Hippocampal formation (tissue), 2 donors: Measurements from ENCODE around the gene ZNF664.

Experiments used
- DNase-seq, 2 donors: peaks; one replicate each; lab custom pipeline; 2025; lab: John Stamatoyannopoulos, UW

ZNF664 gene

DNA sequence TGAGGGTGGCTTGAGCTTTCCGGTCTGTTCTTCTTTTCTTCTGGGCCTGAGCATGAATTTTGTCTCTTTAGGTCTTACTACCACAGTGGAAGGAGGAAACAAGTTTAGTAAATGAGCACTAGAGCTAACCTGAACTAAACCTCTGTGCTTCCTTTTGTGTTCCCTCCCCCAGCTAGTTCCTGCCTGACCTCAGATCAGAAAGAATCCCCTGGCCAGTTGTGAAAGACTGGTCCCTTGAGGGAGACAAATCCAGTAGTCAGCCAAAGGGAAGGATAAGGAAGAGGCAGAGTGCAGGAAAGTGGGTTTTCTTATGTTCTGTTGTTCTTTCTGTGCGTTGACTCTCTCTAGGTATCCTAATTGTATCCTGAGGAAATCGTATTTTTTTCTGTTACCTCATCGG lies 17.5 kb downstream of the ZNF664 start:
- DNase-seq = no peak

DNA sequence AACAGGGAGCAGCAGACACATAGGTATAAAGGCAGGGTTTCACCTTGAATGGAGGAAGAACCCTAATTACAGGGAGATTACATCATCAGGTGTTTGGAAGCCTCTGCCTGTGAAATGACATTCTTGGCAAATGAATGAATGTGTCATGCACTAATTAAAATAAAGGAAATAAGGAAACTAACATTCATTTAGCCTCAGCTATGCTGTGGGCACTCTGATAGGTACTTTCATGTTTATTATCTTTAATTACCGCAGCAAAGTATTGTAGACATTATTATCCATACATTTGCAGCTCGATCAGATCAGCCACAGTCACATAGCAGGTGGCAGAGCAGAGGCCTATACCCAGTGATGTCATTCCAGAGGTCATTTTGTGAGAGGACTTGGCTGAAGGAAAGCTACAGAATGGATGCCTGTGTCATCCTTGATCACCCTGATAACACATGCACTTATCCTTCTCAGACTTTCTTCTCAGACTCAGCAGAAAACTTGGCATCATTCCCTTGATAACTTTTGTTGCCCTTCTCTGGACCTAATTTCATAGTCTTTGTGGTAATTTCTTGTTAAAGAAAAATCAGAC lies 18.4 kb downstream of the ZNF664 start:
- DNase-seq = no peak

DNA sequence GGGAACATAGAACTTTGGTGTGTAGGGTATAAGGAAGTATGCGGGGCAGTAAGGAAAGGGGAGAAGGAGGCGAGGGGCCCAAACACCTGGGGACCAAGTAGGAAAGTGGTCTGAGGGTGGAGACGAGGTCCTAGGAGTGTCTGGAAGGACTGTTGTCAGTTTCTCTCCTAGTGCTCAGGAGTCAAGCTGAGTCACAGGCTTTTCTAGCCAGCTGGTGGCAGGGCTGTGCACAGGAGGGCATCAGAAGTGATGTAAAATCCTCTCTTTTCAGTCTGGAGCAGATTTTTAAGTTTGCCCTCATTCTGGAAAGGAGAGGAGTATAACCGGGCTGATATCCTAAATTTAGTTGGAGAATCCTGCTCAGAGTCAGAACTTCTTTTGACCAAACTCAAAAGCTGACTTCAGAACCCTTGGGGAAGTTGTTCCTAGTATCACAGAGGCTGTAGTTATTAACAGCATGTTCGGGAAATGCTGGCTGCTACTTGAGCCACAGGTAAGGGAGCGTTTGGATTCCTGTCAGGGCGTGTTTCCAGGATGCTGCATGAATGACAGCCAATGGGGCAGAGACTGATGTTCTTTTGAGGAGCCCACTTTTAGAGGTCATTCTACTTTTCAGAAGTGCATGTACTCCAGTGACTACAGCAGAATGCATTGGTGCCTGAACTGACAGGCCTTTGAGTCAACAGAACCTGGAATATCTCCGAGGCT lies 19.3 kb downstream of the ZNF664 start:
- DNase-seq = no peak

DNA sequence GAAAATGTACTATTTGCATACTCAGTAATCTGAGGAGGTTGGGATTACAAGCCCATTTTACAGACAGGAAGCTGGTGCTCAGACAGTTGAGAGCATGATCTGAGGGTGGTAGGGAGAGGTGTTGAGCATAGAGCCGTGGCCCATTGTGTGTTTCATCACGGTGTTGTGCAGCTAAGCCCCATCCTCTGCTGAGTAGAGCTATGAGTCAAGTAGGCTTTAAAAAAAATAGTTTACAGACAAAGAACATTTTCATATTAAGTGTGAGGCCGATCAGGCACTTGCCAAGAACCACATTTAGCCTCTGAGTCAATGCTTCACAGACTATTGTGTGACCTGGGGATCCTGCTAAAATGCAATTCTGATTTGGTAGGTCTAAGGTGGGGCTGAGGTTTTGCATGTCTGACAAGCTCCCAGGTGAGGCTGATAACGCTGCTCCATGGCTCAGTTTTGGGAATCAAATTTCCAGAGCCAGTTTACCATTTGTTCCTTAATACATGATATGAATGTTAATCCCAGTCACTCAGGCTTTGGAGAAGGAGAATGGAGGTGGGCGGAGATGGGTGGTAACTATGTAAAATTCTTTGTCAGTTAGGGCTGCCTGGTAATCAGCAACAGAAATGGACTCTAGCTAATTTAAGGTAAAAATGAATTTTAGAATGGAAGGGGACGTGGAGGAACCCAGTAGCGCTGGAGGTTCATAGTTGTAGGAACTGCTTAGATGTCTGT lies 22.2 kb downstream of the ZNF664 start:
- no peak for DNase-seq

DNA sequence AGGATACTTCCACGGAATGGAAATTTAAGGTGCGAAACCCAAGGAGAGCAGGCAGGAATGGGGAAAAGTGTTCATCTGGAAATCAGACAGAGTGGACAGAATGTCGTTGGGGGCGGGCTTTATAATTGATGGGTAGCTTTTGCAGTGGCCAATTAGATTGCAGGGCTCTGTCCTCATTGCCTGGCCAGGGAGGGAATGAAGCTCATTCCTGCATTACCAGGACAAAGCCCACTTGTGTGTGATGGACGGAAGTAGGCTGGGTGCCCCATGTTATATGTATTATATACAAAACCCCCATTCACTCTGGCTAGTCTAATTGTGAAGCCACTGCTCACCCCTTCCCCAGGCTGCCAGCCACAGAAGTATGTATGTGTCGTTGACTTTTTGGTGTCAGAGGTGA lies 23.6 kb downstream of the ZNF664 start:
- DNase-seq = peak; percentile 67 to 79

GRCh38 chr12:123997033-123997822 lies 24.2 kb downstream of the ZNF664 start:
- DNase-seq = no peak

DNA sequence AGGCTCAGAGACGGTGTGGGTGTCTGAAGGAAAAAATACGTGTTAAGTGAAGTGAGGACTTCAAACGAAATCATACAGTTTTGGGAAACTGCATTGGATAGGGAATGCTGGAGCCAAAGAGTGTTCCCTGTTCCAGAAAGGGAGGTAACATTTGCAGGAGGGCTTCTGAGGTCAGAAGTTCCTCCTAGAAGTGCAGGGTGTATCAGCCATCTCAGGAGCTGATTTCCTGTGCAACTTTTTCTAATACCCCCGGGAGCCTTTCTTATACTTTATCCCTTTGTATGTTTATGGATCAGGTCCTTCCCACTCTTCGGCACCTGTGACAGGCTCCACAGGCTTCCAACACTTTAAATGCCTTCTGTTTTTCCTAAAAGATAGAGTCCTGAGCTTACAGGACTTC lies 24.9 kb downstream of the ZNF664 start:
- no peak for DNase-seq

DNA sequence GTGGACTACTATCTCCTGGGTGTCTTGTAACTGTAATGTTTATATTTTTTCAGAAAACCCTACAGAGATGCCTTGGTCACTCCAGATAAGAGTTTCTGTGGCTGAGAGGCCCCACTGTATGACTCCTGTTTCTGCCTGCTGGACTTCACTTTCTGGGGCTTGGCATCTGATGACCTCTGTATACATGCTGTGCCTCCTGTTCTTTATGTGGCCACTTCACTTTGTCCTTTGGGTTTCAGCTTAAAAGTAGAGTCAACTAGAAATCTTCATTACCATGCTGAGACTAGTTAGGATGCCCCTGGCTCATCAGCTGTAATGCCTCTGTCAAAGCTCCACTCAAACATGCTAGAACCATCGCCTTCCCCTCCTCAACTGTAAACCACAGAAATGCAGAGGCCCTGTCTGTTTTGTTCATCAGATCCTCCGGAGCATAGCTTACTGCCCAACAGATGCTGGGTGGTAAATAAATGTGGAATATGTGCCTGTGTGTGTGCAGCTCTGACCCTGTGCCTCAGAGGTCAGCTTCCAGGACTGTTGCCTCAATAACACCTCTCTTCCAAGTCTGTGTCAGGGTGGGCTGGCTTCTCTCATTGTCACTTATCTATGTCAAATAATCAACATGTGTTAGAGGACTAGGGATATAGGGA lies 25.5 kb downstream of the ZNF664 start:
- DNase-seq = no peak

GRCh38 chr12:123998991-123999359 lies 26.0 kb downstream of the ZNF664 start:
- no peak for DNase-seq

GRCh38 chr12:124000111-124000510 lies 27.1 kb downstream of the ZNF664 start:
- DNase-seq = no peak

GRCh38 chr12:124001343-124001742 lies 28.3 kb downstream of the ZNF664 start:
- DNase-seq = no peak

DNA sequence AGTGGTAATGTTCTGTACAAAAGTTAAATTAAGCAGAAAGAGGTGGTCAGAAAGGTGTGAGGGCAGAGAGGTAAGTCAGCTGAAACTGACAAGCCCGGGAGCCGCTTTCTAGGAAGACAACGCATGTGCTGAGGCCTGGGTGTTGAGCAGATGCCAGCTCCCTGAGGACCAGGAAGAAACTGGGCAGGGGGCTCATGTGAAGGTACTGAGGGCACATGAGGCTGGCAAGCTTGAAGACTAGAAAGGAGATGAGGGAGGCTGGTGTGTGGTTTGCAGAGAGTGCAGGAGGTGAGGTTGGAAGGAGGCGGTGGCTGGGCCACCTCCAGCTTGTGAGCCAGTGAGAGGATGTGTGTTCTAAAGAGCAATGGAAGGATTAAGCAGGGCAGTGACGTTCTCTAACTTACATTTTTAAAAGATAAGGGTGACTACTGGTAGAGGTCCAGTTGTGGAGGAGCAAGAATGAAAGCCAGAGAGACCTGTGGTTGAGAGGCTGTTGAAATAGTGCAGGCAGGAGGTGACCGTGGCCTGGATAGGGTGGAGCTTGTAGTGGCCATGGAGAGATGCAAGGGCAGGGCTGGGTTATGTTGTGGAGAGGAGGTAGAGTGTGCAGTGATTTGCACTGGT lies 29.1 kb downstream of the ZNF664 start:
- DNase-seq = no peak

DNA sequence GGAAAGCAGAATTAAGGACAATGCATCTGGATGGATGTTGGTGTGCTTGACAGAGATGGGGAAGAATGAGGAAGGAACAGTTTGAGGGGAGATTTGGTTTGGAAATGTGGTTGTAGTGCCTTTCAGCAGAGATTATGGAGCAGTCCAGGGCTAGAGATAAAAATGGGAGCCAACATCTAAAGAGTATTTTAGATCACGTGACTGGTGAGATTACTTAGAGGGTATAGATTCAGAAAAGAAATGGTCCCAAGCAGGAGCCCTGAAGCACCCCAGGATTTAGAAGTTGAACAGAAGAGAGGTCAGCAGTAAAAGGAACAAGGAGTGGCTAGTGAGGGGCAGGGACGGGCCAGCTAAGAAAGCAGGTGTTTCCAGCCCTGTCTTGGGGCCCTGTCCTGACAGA lies 29.6 kb downstream of the ZNF664 start:
- no peak for DNase-seq

DNA sequence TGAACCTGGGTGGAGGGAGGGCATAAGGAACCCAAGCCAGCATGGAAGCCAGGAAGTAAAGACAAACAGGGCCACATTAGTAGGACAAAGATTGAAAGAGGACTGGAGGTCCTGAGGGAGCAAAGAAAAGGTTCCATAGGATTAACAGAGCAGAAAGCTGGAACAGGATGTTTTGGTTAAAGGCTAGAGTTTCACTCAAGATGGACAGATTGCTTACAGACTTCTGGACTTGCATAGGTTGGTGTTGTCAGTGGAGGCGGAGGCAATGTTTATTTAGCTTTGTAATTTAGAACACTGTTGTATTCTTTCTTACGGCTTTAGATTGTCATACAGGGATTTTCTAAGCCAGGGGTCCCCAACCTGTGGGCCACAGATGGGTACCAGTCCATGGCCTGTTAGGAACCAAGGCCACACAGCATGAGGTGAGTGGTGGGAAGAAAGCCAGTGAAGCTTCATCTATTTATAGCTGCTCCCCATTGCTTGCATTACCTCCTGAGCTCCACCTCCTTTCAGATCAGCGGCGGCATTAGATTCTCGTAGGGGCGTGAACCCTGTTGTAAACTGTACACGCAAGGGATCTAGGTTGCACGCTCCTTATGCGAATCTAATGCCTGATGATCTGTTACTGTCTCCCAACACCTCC lies 31.3 kb downstream of the ZNF664 start:
- no peak for DNase-seq

DNA sequence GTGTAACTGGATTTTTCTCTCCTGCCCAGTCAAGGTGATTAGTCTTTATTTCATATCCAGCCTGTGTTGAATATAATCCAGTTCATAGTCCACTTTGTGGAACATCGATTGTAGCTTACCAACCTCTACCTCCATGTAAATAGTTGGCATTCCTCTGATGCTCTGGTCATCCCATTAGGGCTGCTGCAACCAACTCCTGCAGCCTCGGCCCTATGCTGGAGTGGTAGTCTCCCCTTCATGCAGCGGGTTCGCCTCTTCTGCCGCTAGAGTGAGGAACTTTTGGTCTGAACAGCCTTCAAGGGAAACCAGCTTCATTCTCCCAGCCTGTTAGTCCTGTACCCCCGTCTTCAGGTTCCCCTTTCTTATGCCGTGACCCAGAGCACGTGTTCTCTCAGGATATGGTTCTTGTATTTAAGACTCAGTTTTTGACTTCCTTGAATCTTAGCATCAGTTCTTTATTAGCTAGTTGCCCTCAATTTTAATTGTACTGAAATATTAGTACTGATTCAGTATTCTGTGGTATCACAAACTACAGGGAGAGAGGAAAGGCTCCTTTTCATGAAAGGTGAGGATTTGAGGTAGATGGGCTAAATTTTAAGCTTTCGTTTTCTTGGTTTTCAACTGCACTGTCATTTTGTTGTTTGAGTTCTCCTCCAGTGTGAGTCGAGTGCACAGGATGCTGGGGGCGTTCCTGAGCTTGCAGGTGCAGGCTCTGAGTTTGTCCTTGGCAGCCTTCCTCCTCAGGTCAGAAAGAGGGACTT lies 33.2 kb downstream of the ZNF664 start:
- no peak for DNase-seq

GRCh38 chr12:124006846-124007713 lies 34.1 kb downstream of the ZNF664 start:
- no peak for DNase-seq

GRCh38 chr12:124007826-124008570 lies 35.0 kb downstream of the ZNF664 start:
- DNase-seq = no peak

DNA sequence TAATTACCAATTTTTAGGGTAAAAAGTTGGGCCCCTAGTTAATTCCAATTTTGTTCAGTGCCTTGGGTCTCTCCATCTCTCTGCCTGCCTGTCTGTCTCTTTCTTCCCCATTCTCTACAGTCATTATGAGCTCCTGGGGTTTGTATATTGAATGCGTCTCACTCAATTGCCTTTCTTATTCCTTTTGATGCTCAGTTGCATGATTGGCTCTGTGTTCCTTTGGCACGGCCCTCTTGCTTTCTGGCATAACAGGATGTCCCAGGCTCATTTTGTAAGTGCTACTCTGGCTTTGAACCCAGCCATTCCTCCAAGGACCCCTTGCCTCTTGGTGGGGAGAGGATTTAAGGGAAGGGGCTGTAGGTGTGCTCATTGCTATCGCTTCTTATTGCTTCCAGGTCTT lies 35.6 kb downstream of the ZNF664 start:
- no peak for DNase-seq

DNA sequence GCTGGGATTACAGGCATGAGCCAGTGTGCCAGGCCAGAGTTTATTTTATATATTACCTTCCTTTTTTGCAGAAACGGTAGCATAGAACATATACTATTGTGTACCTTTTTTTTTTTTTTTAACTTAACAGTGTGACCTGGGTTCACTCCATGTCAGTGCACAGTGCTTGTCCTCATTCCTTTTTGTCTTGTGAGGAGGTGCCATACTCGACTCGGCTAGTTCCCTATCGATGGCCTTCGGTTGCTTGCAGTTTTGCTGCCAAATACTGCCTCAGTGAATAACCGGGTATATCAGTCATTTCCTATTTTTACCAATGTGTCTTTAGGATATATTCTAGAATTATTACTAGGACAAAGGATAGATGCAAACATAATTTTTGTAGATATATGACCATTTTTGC lies 36.8 kb downstream of the ZNF664 start:
- DNase-seq = no peak
